K562 (cell line): ENCODE measurements around the gene ANKRD27. TPM values are rescaled to one million over a fixed set of nuclear protein-coding genes. Genes with fewer than 3 reads are reported as not detected.
A peak's percentile ranks its signal among the peaks of the same experiment; 100 is the strongest.

Source experiments
- HDAC1 ChIP-seq, 2 experiments: fragments of 450-650 bp; IDR thresholded peaks; 2 replicates each; pipeline ENCODE4 v1.6.1; 2016 to 2017; ENCODE audit warnings: inconsistent platforms in 1 of 2, mild to moderate bottlenecking in 1 of 2, moderate library complexity in 1 of 2
- MLLT1 ChIP-seq, 2 experiments: fragments of 450-650 bp; IDR thresholded peaks; 2 replicates each; pipeline ENCODE4 v1.6.1; 2016
- PRDM10 ChIP-seq: fragments of 450-650 bp; IDR thresholded peaks from 2 replicates; pipeline ENCODE4 v1.6.1; 2018; ENCODE audit not compliant: partially characterized antibody
- ZNF165 ChIP-seq: fragments of 250-450 bp; sonication (Bioruptor Pico); IDR thresholded peaks from 2 replicates; pipeline ENCODE4 v1.4.0; 2020; ENCODE audit warnings: borderline replicate concordance
- polyA plus RNA-seq, 8 experiments: library from polyadenylated mRNA; depleted of rRNA in 4 of 8; stranded (reverse) in 5 of 8; unstranded in 3 of 8; fragments of >200 nt; fragmentation: Nextera tagmentation in 2 of 8; fragmentation: Illumina TruSeq in 1 of 8; extraction: Ambion mirVana in 2 of 8; extraction: Trizol in 1 of 8; gene quantifications; 2 replicates each; pipeline versions ENCODE4 v1.2.1 to v1.2.3, GENCODE V29; 2011 to 2014; ENCODE audit warnings: inconsistent platforms in 1 of 8, missing spikeins in 1 of 8
- total RNA-seq, 7 experiments: library from RNA; depleted of rRNA in 6 of 7; stranded (reverse); fragments of >200 nt in 6 of 7; fragmentation: Illumina TruSeq in 2 of 7; extraction: Trizol in 2 of 7; gene quantifications; 2 replicates each; pipeline versions ENCODE4 v1.2.1 to v1.2.3, GENCODE V29; 2011 to 2021; ENCODE audit warnings: low replicate concordance in 1 of 7

ANKRD27 gene
- total and polyA plus RNA-seq, 9 of the 15 experiments (the other 6 are each of a cell fraction or from before 2014, with no cell fraction given), result 5.3 to 71.3 (median 54.2) TPM

- peak; percentile 75 for TF ChIP-seq PRDM10
- TF ChIP-seq HDAC1 (IDR thresholded peaks at IDR 0.05), result 0 out of 4 replicates have a peak, but pooled peaks of 1 of the 2 experiments have one; percentile 28
- no peak for TF ChIP-seq ZNF165 (CRISPR knock-in tag)
- TF ChIP-seq MLLT1 (IDR thresholded peaks at IDR 0.05), result no peak
These were observed 638 bp downstream of the ANKRD27 start (continued) for GRCh38 chr19:32674153-32674930.
